Measurements from ENCODE around the gene KAT8.
"Not testable (repeated sequence)": the region's sequence is repeated elsewhere in the genome, so short reads cannot be mapped to it uniquely, and the experiment has no call there.

- not testable (repeated sequence) for TF ChIP-seq EZH2 (IDR thresholded peaks at IDR 0.05; ENCODE audit: borderline replicate concordance); CTCF (IDR thresholded peaks at IDR 0.05; ENCODE audit: poor library complexity)
These were observed 33.5 kb downstream of the KAT8 start for GRCh38 chr16:31150976-31151375.

Data from hepatocyte (in vitro differentiated cells).